Erythroblast (primary cell): ENCODE measurements around the gene CD3E.

Source experiments
- GATA1 ChIP-seq: IDR thresholded peaks from 2 replicates; pipeline ENCODE4 v1.6.1; 2011; ENCODE audit warnings: low read depth, mild to moderate bottlenecking, control low read depth, low read length, moderate library complexity
- POLR2A ChIP-seq: IDR thresholded peaks from 2 replicates; pipeline ENCODE4 v1.6.1; 2011; ENCODE audit warnings: mild to moderate bottlenecking, low read length

- TF ChIP-seq POLR2A: no peak
- no peak for TF ChIP-seq GATA1
These were observed 10.5 kb upstream of the CD3E start for GRCh38 chr11:118294053-118294452.
